Trophoblast cell (in vitro differentiated cells and primary cell): ENCODE results near the gene CASP9.

Experiments used
- DNase-seq, 2 donors: peaks; one replicate each; pipeline ENCODE4 v3.0.0-alpha.2; 2016
- H2AFZ ChIP-seq: 2 replicates; pipeline ENCODE4 v1.6.1; 2013; ENCODE audit warnings: low read length, moderate library complexity, mild to moderate bottlenecking; ENCODE audit not compliant: insufficient read depth, poor library complexity
- H2AK5ac ChIP-seq: 2 replicates; pipeline ENCODE4 v1.6.1; 2013; ENCODE audit warnings: mild to moderate bottlenecking, low read length
- H2BK120ac ChIP-seq: 2 replicates; pipeline ENCODE4 v1.6.1; 2013; ENCODE audit warnings: low read length, mild to moderate bottlenecking, moderate library complexity; ENCODE audit not compliant: insufficient read depth, poor library complexity
- H2BK12ac ChIP-seq: 2 replicates; pipeline ENCODE4 v1.6.1; 2013; ENCODE audit warnings: mild to moderate bottlenecking, low read length, moderate library complexity
- H2BK5ac ChIP-seq: 2 replicates; pipeline ENCODE4 v1.6.1; 2013; ENCODE audit warnings: low read length, low read depth, moderate library complexity, mild to moderate bottlenecking; ENCODE audit not compliant: poor library complexity
- H3K14ac ChIP-seq: 2 replicates; pipeline ENCODE4 v1.6.1; 2013; ENCODE audit warnings: mild to moderate bottlenecking, low read length
- H3K18ac ChIP-seq: 2 replicates; pipeline ENCODE4 v1.6.1; 2013; ENCODE audit warnings: mild to moderate bottlenecking, low read length
- H3K23ac ChIP-seq: 2 replicates; pipeline ENCODE4 v1.6.1; 2013; ENCODE audit warnings: low read length
- H3K27ac ChIP-seq: 2 replicates; pipeline ENCODE4 v1.5.1; 2013; ENCODE audit warnings: low read depth, mild to moderate bottlenecking, inconsistent platforms, low read length, moderate library complexity
- H3K27me3 ChIP-seq: 2 replicates; pipeline ENCODE4 v1.6.1; 2013; ENCODE audit warnings: inconsistent platforms, mild to moderate bottlenecking, low read length, moderate library complexity; ENCODE audit not compliant: insufficient read depth
- H3K36me3 ChIP-seq, 2 experiments: 1 replicate in 1 of 2; 2 replicates in 1 of 2; pipeline ENCODE4 v1.6.1; 2013; ENCODE audit warnings: low read length in 2 of 2, mild to moderate bottlenecking in 2 of 2, moderate library complexity in 1 of 2; ENCODE audit not compliant: insufficient read depth in 2 of 2, control insufficient read depth in 1 of 2
- H3K4ac ChIP-seq: 2 replicates; pipeline ENCODE4 v1.6.1; 2013; ENCODE audit warnings: low read depth, mild to moderate bottlenecking, low read length, moderate library complexity
- H3K4me1 ChIP-seq, 2 experiments: 1 replicate in 1 of 2; 2 replicates in 1 of 2; pipeline ENCODE4 v1.6.1; 2013; ENCODE audit warnings: low read length in 2 of 2, mild to moderate bottlenecking in 2 of 2, moderate library complexity in 1 of 2; ENCODE audit not compliant: insufficient read depth in 2 of 2, control insufficient read depth in 1 of 2
- H3K4me2 ChIP-seq: 2 replicates; pipeline ENCODE4 v1.6.1; 2013; ENCODE audit warnings: inconsistent platforms, mild to moderate bottlenecking, low read length, moderate library complexity
- H3K4me3 ChIP-seq: 2 replicates; pipeline ENCODE4 v1.5.1; 2013; ENCODE audit warnings: mild to moderate bottlenecking, low read depth, low read length, inconsistent platforms
- H3K79me1 ChIP-seq: one replicate; pipeline ENCODE4 v1.6.1; 2013; ENCODE audit warnings: low read length
- H3K79me2 ChIP-seq: 2 replicates; pipeline ENCODE4 v1.6.1; 2013; ENCODE audit warnings: low read length, mild to moderate bottlenecking; ENCODE audit not compliant: control insufficient read depth, insufficient read depth, poor library complexity
- H3K9ac ChIP-seq: 2 replicates; pipeline ENCODE4 v1.6.1; 2013; ENCODE audit warnings: mild to moderate bottlenecking, low read length
- H3K9me3 ChIP-seq: 2 replicates; pipeline ENCODE4 v1.6.1; 2013; ENCODE audit warnings: low read depth, mild to moderate bottlenecking, control low read depth, inconsistent platforms, low read length; ENCODE audit not compliant: insufficient read depth
- H4K12ac ChIP-seq: 2 replicates; pipeline ENCODE4 v1.6.1; 2013; ENCODE audit warnings: low read depth, mild to moderate bottlenecking, low read length, moderate library complexity
- H4K8ac ChIP-seq: 2 replicates; pipeline ENCODE4 v1.6.1; 2013; ENCODE audit warnings: low read depth, mild to moderate bottlenecking, low read length, moderate library complexity
- H4K91ac ChIP-seq: one replicate; pipeline ENCODE4 v1.6.1; 2013; ENCODE audit warnings: low read depth, mild to moderate bottlenecking, low read length, moderate library complexity
- WGBS: extraction: QIAGEN DNeasy Blood & Tissue Kit; methylation state at CpG from one replicate; pipeline ENCODE4 v1.1.7; 2013; ENCODE audit warnings: missing lambda C conversion rate; ENCODE audit not compliant: insufficient read length, insufficient coverage; ENCODE audit errors: extremely low coverage; 5-methylcytosine and 5-hydroxymethylcytosine counted together

CASP9 gene

GRCh38 chr1:15457585-15457984, 66.4 kb downstream of the CASP9 start:
- H3K79me2 ChIP-seq: no peaks in the 10 kb centered on the region
- no peak overlapping the region for H3K4ac ChIP-seq
- H3K27me3 ChIP-seq: no peaks in the 10 kb centered on the region
- no peak overlapping the region for H3K4me2 ChIP-seq
- H4K12ac ChIP-seq: no peak overlapping the region
- H2BK5ac ChIP-seq: no peak overlapping the region
- H3K9me3 ChIP-seq: no peaks in the 10 kb centered on the region
- H2BK120ac ChIP-seq: no peak overlapping the region
- H3K36me3 ChIP-seq: no peaks in the 10 kb centered on the region
- no peak overlapping the region for H3K4me3 ChIP-seq
- no peaks in the 10 kb centered on the region for H3K79me1 ChIP-seq
- no peak overlapping the region for H3K27ac ChIP-seq
- H3K4me1 ChIP-seq: peaks cover 0 to 4% of the 10 kb centered on the region in 2 experiments
- no peak overlapping the region for H2BK12ac ChIP-seq
- no peak overlapping the region for H3K18ac ChIP-seq
- H4K91ac ChIP-seq: no peak overlapping the region
- no peak for DNase-seq
- H3K9ac ChIP-seq: no peak overlapping the region
- H3K23ac ChIP-seq: no peak overlapping the region
- H2AFZ ChIP-seq: no peak overlapping the region
- H4K8ac ChIP-seq: no peak overlapping the region
- no CpG with 5 or more reads among the region's 2 CpGs for WGBS
- no peak overlapping the region for H2AK5ac ChIP-seq
- no peak overlapping the region for H3K14ac ChIP-seq

GRCh38 chr1:15456313-15456954, 67.6 kb downstream of the CASP9 start, which contains the start of gene CELA2A:
TSS of gene CELA2A (plus strand) at chr1:15456732. CDS start at chr1:15456754, 22 bp downstream.
- Histone ChIP-seq H2BK120ac (no peak within 1 kb of the TSS), H3K79me1 (no peaks in the 10 kb centered on the region), H3K4ac (no peak within 1 kb of the TSS), H3K4me3 (no peak within 1 kb of the TSS), H3K9ac (no peak within 1 kb of the TSS), H4K12ac (no peak within 1 kb of the TSS), H4K8ac (no peak within 1 kb of the TSS), H3K23ac (no peak within 1 kb of the TSS), H3K4me2 (no peak within 1 kb of the TSS), H2BK5ac (no peak within 1 kb of the TSS), H3K14ac (no peak within 1 kb of the TSS), H2BK12ac (no peak within 1 kb of the TSS), H3K27ac (no peak within 1 kb of the TSS), H4K91ac (no peak within 1 kb of the TSS), H3K27me3 (no peaks in the 10 kb centered on the region), H2AK5ac (no peak within 1 kb of the TSS), H2AFZ (no peak within 1 kb of the TSS), H3K18ac (no peak within 1 kb of the TSS), H3K79me2 (no peaks in the 10 kb centered on the region), H3K36me3 (no peaks in the 10 kb centered on the region), H3K9me3 (peaks cover 4% of the 10 kb centered on the region), H3K4me1 (peaks cover 0 to 4% of the 10 kb centered on the region in 2 experiments)
- WGBS: 100% methylated on average over 1 of the region's 8 CpGs
- no peak for DNase-seq

- Histone ChIP-seq H2BK120ac (no peak overlapping the region), H3K4me1 (peaks cover 0 to 4% of the 10 kb centered on the region in 2 experiments), H3K79me2 (no peaks in the 10 kb centered on the region), H4K12ac (no peak overlapping the region), H3K4me2 (no peak overlapping the region), H3K4me3 (no peak overlapping the region), H3K18ac (no peak overlapping the region), H2AFZ (no peak overlapping the region), H2BK5ac (no peak overlapping the region), H2AK5ac (no peak overlapping the region), H3K14ac (no peak overlapping the region), H3K79me1 (no peaks in the 10 kb centered on the region), H3K9me3 (peaks cover 4% of the 10 kb centered on the region), H2BK12ac (no peak overlapping the region), H4K91ac (no peak overlapping the region), H3K23ac (no peak overlapping the region), H3K9ac (no peak overlapping the region), H4K8ac (no peak overlapping the region), H3K27me3 (no peaks in the 10 kb centered on the region), H3K27ac (no peak overlapping the region), H3K36me3 (no peaks in the 10 kb centered on the region), H3K4ac (no peak overlapping the region)
- WGBS: no CpG with 5 or more reads among the region's 6 CpGs
- no peak for DNase-seq
Measured at GRCh38 chr1:15455522-15455921, 68.5 kb downstream of the CASP9 start.

DNA sequence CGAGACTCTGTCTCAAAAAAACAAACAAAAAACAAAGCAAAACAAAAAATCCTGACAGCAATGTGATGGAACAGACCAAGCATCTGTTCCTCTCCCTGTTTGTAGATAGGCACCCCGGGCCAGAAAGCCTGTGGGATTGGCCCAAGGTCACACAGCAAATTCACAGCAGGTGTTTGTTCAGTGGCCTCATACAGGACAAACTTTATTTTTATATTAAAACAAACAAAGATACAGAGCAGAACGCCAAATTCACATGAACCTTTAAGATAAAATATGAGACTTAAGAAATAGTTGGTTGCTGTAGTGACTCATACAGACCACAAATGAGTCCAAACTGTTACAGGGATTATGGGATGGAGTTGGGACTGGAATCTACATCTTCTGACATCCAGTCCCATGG, 69.8 kb downstream of the CASP9 start:
- Histone ChIP-seq H3K27me3 (no peaks in the 10 kb centered on the region), H4K91ac (no peak overlapping the region), H2AK5ac (no peak overlapping the region), H2BK5ac (no peak overlapping the region), H3K79me2 (no peaks in the 10 kb centered on the region), H3K18ac (no peak overlapping the region), H3K36me3 (no peaks in the 10 kb centered on the region), H3K14ac (no peak overlapping the region), H3K23ac (no peak overlapping the region), H2BK120ac (no peak overlapping the region), H3K4me3 (no peak overlapping the region), H2BK12ac (no peak overlapping the region), H4K8ac (no peak overlapping the region), H3K4ac (no peak overlapping the region), H3K4me2 (no peak overlapping the region), H4K12ac (no peak overlapping the region), H3K9ac (no peak overlapping the region), H2AFZ (no peak overlapping the region), H3K79me1 (no peaks in the 10 kb centered on the region), H3K27ac (no peak overlapping the region), H3K9me3 (peaks cover 4% of the 10 kb centered on the region), H3K4me1 (no peaks in the 10 kb centered on the region)
- WGBS: no CpG with 5 or more reads among the region's 3 CpGs
- DNase-seq: no peak
